ENCODE measurements around the gene GLIPR1L1. TPM values are rescaled to one million over a fixed set of nuclear protein-coding genes. Genes with fewer than 3 reads are reported as not detected.

GLIPR1L1 gene, protein sequence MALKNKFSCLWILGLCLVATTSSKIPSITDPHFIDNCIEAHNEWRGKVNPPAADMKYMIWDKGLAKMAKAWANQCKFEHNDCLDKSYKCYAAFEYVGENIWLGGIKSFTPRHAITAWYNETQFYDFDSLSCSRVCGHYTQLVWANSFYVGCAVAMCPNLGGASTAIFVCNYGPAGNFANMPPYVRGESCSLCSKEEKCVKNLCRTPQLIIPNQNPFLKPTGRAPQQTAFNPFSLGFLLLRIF
- total RNA-seq: not detected in 2 replicates

DNA sequence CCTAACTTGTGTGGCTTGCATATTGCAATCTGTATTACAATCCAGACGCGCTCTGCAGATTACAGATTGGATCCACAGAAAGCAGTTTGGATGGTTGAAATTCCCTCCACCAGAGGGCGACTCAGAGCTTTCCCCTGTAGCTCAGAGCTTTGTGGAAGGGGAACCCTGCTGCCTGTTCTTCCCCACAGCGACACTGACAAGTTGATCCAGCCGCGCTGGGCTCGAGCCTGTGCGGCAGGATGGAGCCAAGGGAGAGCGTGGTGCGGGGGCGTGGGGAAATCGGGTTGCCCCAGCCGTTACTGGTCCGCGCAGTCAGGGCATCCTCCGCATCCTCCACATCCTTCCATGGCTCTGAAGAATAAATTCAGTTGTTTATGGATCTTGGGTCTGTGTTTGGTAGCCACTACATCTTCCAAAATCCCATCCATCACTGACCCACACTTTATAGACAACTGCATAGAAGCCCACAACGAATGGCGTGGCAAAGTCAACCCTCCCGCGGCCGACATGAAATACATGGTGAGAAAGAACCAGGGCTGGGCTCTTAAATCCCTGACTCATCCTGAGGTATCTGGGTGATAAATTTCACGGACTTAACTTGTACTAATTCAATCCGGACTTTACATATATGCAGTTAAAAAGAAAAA is at the start of gene GLIPR1L1:
GLIPR1L1 (plus strand) TSS at position 287 of the 647 bp plus-strand sequence; CDS start at position 346, 59 bp downstream.

DNA sequence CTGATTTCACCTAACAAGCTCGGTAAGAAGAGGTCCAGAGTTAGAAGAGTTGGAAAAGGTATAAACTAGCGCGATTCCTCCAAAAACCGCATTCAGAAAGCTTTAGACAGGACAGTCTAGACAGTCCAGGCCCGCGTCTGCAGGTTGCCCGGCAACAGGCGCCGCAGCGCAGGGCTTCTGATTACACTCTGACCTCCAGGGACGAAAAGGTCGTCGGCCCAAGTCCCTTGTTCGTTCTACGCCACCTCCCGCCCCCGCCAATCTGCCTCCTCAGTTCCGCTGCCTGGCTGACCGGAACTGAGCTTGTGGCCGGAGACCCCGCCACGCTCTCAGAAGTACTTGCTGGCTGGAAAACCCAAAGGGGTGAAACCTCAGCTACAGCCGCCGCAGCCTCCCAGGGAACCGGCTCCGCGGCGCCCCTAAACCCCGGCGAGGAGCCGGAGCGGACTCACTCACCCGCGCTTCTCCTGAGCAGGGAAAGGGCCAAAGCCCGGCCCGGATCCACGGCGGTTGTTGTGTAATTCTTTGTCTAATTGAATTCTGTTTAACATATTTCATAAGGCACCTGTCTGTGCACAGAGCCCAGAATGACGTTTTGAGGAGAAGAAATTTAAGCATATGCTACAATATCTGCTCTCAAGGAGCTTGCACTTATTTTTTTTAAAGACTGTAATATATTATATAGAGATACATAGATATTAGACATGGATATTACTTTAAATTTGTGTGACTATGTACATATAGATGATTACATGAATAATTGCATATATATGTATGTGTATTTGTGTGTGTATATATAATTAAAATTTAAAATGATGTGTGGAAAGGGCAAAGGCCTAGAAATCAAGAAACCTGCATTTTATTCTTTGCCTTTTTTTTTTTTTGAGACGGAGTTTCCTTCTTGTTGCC is 4.3 kb upstream of the GLIPR1L1 start, which contains the start of gene CAPS2:
CAPS2 (minus strand) TSS at position 407 of the 909 bp plus-strand sequence. CDS start 3,826 bp downstream, outside the sequence.

DNA sequence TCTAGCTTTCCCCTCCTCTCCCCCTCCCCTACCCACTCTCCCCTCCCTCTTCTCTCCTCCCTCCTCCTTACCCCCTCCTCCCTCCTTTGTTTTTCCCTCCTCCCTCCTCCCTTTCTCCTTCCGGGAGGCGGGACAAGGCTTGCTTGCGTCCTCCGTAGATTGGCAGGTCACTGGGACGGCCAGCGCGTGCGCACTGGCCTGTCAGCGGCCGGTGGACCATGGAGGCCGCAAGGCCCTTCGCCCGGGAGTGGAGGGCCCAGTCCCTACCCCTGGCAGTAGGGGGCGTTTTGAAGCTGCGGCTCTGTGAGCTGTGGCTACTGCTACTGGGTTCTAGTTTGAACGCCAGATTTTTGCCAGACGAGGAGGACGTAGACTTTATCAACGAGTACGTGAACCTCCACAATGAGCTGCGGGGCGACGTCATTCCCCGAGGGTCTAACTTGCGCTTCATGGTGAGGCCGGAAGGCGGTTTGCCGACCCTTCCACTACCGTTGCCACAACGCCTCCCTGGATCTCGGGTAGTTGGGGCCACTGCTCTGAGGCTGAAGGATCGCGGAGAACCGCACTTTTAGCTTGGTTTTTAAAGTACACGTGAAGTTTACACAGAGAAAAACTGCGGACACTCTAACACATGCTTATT is 56.5 kb downstream of the GLIPR1L1 start, which contains the start of gene GLIPR1L2:
GLIPR1L2 (plus strand) TSS at position 191 of the 640 bp plus-strand sequence; CDS start at position 219, 28 bp downstream.

Other genes starting within 250 kb of the GLIPR1L1 start
- not detected in 2 replicates for gene KCNC2, start 124.8 kb upstream of the GLIPR1L1 start, total RNA-seq
- 0.15 and 0.27 TPM in 2 replicates for gene CAPS2, start 4.3 kb upstream of the GLIPR1L1 start, total RNA-seq
- 0.05 and 0.07 TPM in 2 replicates for gene GLIPR1L2, start 56.4 kb downstream of the GLIPR1L1 start, total RNA-seq
- 17.0 and 28.4 TPM in 2 replicates for gene GLIPR1, start 146.1 kb downstream of the GLIPR1L1 start, total RNA-seq
- gene KRR1, start 176.9 kb downstream of the GLIPR1L1 start, total RNA-seq: 29.0 and 44.7 TPM in 2 replicates

All from mammary microvascular endothelial cell (primary cell).